Liver (tissue), 9 donors: ENCODE measurements around the gene ETV3L. TPM values are rescaled to one million over a fixed set of nuclear protein-coding genes. Genes with fewer than 3 reads are reported as not detected.

Source experiments
- DNase-seq: peaks from one replicate; pipeline ENCODE4 v3.0.0-alpha.2; 2017; ENCODE audit warnings: low spot score
- H3K27ac ChIP-seq, 2 donors: one replicate each; pipeline ENCODE4 v1.7.0; 2013; ENCODE audit warnings: inconsistent platforms in 2 of 2, low read length in 2 of 2, control low read depth in 1 of 2, low read depth in 1 of 2, mild to moderate bottlenecking in 1 of 2
- H3K27me3 ChIP-seq, 4 donors: one replicate each; pipeline versions ENCODE4 v1.6.1 to v1.7.0; 2013; ENCODE audit warnings: low read length in 3 of 4, inconsistent platforms in 1 of 4, mild to moderate bottlenecking in 1 of 4, moderate library complexity in 1 of 4; ENCODE audit not compliant: control insufficient read depth in 4 of 4, insufficient read depth in 4 of 4
- H3K36me3 ChIP-seq, 4 donors: one replicate each; pipeline versions ENCODE4 v1.6.1 to v1.7.0; 2013; ENCODE audit warnings: low read length in 3 of 4, mild to moderate bottlenecking in 3 of 4, low read depth in 1 of 4, moderate library complexity in 1 of 4; ENCODE audit not compliant: control insufficient read depth in 4 of 4, insufficient read depth in 3 of 4
- H3K4me1 ChIP-seq, 4 donors: one replicate each; pipeline versions ENCODE4 v1.6.1 to v1.7.0; 2013; ENCODE audit warnings: low read length in 3 of 4, mild to moderate bottlenecking in 3 of 4, moderate library complexity in 1 of 4; ENCODE audit not compliant: control insufficient read depth in 4 of 4, insufficient read depth in 4 of 4
- H3K4me3 ChIP-seq, 3 donors: one replicate each; pipeline versions ENCODE4 v1.6.1 to v1.7.0; 2013; ENCODE audit warnings: low read length in 3 of 3, control low read depth in 1 of 3, low read depth in 1 of 3, mild to moderate bottlenecking in 1 of 3
- H3K9ac ChIP-seq, 2 donors: one replicate each; pipeline ENCODE4 v1.7.0; 2013; ENCODE audit warnings: low read length in 2 of 2, mild to moderate bottlenecking in 2 of 2, moderate library complexity in 2 of 2, control low read depth in 1 of 2, low read depth in 1 of 2
- H3K9me3 ChIP-seq, 4 donors: one replicate each; pipeline versions ENCODE4 v1.6.1 to v1.7.0; 2013; ENCODE audit warnings: low read length in 3 of 4; ENCODE audit not compliant: control insufficient read depth in 4 of 4
- EGR1 ChIP-seq, 2 donors: IDR thresholded peaks; 2 replicates each; pipeline ENCODE4 v1.6.1; 2016 to 2018; ENCODE audit warnings: antibody characterized with exemption in 2 of 2, low read depth in 2 of 2
- FOXA1 ChIP-seq: IDR thresholded peaks from 2 replicates; pipeline ENCODE4 v1.6.1; 2016; ENCODE audit warnings: antibody characterized with exemption
- FOXA2 ChIP-seq: IDR thresholded peaks from 2 replicates; pipeline ENCODE4 v1.6.1; 2016; ENCODE audit warnings: antibody characterized with exemption
- GABPA ChIP-seq, 2 donors: IDR thresholded peaks in 1 of 2; conservative IDR thresholded peaks in 1 of 2; 2 replicates each; pipeline ENCODE4 v1.6.1; 2016; ENCODE audit warnings: antibody characterized with exemption in 2 of 2, mild to moderate bottlenecking in 1 of 2, moderate library complexity in 1 of 2
- HNF4A ChIP-seq, 2 donors: conservative IDR thresholded peaks; 2 replicates each; pipeline ENCODE4 v1.6.1; 2016; ENCODE audit warnings: antibody characterized with exemption in 2 of 2, mild to moderate bottlenecking in 2 of 2
- HNF4G ChIP-seq: IDR thresholded peaks from 2 replicates; pipeline ENCODE4 v1.6.1; 2016; ENCODE audit warnings: antibody characterized with exemption
- JUND ChIP-seq, 2 donors: IDR thresholded peaks; 2 replicates each; pipeline ENCODE4 v1.6.1; 2016; ENCODE audit warnings: antibody characterized with exemption in 2 of 2
- NR2F2 ChIP-seq: IDR thresholded peaks from 2 replicates; pipeline ENCODE4 v1.6.1; 2016; ENCODE audit warnings: antibody characterized with exemption
- RAD21 ChIP-seq, 2 donors: IDR thresholded peaks; 2 replicates each; pipeline ENCODE4 v1.6.1; 2016; ENCODE audit warnings: antibody characterized with exemption in 2 of 2, mild to moderate bottlenecking in 2 of 2
- RXRA ChIP-seq, 2 donors: IDR thresholded peaks; 2 replicates each; pipeline ENCODE4 v1.6.1; 2017 to 2018; ENCODE audit warnings: antibody characterized with exemption in 2 of 2, mild to moderate bottlenecking in 1 of 2
- SP1 ChIP-seq: IDR thresholded peaks from 2 replicates; pipeline ENCODE4 v1.6.1; 2018; ENCODE audit warnings: antibody characterized with exemption, mild to moderate bottlenecking
- TAF1 ChIP-seq: conservative IDR thresholded peaks from 2 replicates; pipeline ENCODE4 v1.6.1; 2016; ENCODE audit warnings: antibody characterized with exemption, mild to moderate bottlenecking
- YY1 ChIP-seq: IDR thresholded peaks from 2 replicates; pipeline ENCODE4 v1.6.1; 2016; ENCODE audit warnings: antibody characterized with exemption, mild to moderate bottlenecking
- WGBS: extraction: QIAGEN DNeasy Blood & Tissue Kit; methylation state at CpG from one replicate; pipeline ENCODE4 v1.1.7; 2013; 5-methylcytosine and 5-hydroxymethylcytosine counted together
- polyA plus RNA-seq, 2 donors: library from polyadenylated mRNA; stranded (reverse) in 1 of 2; unstranded in 1 of 2; fragments of 200-250 nt in 1 of 2; fragments of >200 nt in 1 of 2; fragmentation: Nextera tagmentation in 1 of 2; extraction: Ambion mirVana in 1 of 2; gene quantifications; one replicate each; pipeline versions ENCODE4 v1.2.1 to v1.2.3, GENCODE V29; 2013 to 2015
- total RNA-seq, 2 donors: library from RNA; depleted of rRNA; stranded (reverse); fragments of >200 nt; gene quantifications; one replicate each; pipeline ENCODE4 v1.2.3, GENCODE V29; 2014
- TF ChIP-seq, protein P1 (sequence below): IDR thresholded peaks from 2 replicates; pipeline ENCODE4 v1.6.1; 2016; ENCODE audit warnings: antibody characterized with exemption, mild to moderate bottlenecking
- TF ChIP-seq, protein P2 (sequence below): IDR thresholded peaks from 2 replicates; pipeline ENCODE4 v1.6.1; 2016; ENCODE audit warnings: antibody characterized with exemption
- TF ChIP-seq, protein P3 (sequence below): fragments of 150-350 bp; IDR thresholded peaks from 2 replicates; pipeline ENCODE4 v1.5.1; 2017; ENCODE audit warnings: improper control_type of control experiment, low read depth, low read length; ENCODE audit not compliant: missing input control
- TF ChIP-seq, protein P4 (sequence below): IDR thresholded peaks from 2 replicates; pipeline ENCODE4 v1.6.1; 2016; ENCODE audit warnings: antibody characterized with exemption
- TF ChIP-seq, protein P5 (sequence below): IDR thresholded peaks from 2 replicates; pipeline ENCODE4 v1.6.1; 2016; ENCODE audit warnings: antibody characterized with exemption
- donor health status: healthy.
- donor health status: healthy.
- donor health status: healthy.
- donor health status: healthy.
- donor health status: healthy.

ETV3L gene
- total and polyA plus RNA-seq, 4 donors: not detected

DNA sequence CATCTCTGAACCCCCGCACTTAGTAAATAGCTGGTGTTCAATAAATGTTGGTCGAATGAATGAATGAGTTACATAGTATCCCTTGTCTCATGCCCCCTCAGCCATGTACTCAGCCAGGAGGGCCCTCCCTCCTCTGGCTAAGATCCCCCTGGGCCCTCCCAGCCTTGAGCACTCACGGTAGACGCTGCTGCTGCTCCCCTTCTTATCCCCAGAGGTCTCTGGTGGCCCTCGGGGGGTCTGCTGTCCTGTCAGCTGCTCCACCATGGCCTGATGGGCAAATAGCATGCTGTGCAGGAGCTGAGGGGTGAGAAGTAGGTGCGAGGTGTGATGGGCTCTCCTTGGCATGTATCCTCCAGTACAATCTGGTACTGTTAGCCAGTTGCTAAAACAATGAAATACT lies 1.9 kb downstream of the ETV3L start:
- H3K4me3 ChIP-seq: no peak overlapping the region
- H3K4me1 ChIP-seq: no peaks in the 10 kb centered on the region
- no peaks in the 10 kb centered on the region for H3K36me3 ChIP-seq
- H3K9ac ChIP-seq: no peak overlapping the region
- H3K27me3 ChIP-seq: no peaks in the 10 kb centered on the region
- TF ChIP-seq YY1: no peak
- TF ChIP-seq, protein P1, sequence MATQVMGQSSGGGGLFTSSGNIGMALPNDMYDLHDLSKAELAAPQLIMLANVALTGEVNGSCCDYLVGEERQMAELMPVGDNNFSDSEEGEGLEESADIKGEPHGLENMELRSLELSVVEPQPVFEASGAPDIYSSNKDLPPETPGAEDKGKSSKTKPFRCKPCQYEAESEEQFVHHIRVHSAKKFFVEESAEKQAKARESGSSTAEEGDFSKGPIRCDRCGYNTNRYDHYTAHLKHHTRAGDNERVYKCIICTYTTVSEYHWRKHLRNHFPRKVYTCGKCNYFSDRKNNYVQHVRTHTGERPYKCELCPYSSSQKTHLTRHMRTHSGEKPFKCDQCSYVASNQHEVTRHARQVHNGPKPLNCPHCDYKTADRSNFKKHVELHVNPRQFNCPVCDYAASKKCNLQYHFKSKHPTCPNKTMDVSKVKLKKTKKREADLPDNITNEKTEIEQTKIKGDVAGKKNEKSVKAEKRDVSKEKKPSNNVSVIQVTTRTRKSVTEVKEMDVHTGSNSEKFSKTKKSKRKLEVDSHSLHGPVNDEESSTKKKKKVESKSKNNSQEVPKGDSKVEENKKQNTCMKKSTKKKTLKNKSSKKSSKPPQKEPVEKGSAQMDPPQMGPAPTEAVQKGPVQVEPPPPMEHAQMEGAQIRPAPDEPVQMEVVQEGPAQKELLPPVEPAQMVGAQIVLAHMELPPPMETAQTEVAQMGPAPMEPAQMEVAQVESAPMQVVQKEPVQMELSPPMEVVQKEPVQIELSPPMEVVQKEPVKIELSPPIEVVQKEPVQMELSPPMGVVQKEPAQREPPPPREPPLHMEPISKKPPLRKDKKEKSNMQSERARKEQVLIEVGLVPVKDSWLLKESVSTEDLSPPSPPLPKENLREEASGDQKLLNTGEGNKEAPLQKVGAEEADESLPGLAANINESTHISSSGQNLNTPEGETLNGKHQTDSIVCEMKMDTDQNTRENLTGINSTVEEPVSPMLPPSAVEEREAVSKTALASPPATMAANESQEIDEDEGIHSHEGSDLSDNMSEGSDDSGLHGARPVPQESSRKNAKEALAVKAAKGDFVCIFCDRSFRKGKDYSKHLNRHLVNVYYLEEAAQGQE: no peak
- no peak for DNase-seq
- no peaks in the 10 kb centered on the region for H3K9me3 ChIP-seq
- no peak overlapping the region for H3K27ac ChIP-seq
- 84% methylated on average over 6 of the region's 6 CpGs for WGBS

DNA sequence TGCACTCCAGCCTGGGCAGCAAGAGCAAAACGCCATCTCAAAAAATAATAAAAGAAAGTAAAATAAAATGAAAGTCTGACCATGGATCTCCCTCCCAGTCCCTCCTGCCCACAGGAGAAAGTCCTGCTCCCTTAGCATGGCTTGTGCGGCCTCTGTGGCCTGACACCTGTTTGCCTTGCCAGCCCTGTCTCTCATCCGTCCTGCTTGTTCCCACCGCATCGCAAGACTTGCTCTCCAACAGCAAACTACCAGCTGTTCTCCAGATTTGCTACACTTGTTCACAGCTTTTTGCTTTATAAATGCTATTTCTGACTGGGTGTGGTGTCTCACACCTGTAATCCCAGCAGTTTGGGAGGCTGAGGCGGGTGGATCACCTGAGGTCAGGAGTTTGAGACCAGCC lies 2.7 kb downstream of the ETV3L start:
- Histone ChIP-seq H3K9me3 (no peaks in the 10 kb centered on the region), H3K27me3 (no peaks in the 10 kb centered on the region), H3K9ac (no peak overlapping the region), H3K4me3 (no peak overlapping the region), H3K4me1 (no peaks in the 10 kb centered on the region), H3K27ac (no peak overlapping the region), H3K36me3 (no peaks in the 10 kb centered on the region)
- 91% methylated on average over 6 of the region's 6 CpGs for WGBS
- DNase-seq: no peak
- no peak for TF ChIP-seq GABPA (IDR thresholded peaks at IDR 0.05 in 1 of 2, conservative IDR thresholded peaks at IDR 0.05 in 1 of 2)
- no peak for TF ChIP-seq NR2F2
- TF ChIP-seq, protein P2, sequence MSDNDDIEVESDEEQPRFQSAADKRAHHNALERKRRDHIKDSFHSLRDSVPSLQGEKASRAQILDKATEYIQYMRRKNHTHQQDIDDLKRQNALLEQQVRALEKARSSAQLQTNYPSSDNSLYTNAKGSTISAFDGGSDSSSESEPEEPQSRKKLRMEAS: no peak
- TF ChIP-seq EGR1 (IDR thresholded peaks at IDR 0.05; ENCODE audit: low read depth in 2 of 2): no peak
- TF ChIP-seq FOXA2: no peak
- TF ChIP-seq, protein P3, sequence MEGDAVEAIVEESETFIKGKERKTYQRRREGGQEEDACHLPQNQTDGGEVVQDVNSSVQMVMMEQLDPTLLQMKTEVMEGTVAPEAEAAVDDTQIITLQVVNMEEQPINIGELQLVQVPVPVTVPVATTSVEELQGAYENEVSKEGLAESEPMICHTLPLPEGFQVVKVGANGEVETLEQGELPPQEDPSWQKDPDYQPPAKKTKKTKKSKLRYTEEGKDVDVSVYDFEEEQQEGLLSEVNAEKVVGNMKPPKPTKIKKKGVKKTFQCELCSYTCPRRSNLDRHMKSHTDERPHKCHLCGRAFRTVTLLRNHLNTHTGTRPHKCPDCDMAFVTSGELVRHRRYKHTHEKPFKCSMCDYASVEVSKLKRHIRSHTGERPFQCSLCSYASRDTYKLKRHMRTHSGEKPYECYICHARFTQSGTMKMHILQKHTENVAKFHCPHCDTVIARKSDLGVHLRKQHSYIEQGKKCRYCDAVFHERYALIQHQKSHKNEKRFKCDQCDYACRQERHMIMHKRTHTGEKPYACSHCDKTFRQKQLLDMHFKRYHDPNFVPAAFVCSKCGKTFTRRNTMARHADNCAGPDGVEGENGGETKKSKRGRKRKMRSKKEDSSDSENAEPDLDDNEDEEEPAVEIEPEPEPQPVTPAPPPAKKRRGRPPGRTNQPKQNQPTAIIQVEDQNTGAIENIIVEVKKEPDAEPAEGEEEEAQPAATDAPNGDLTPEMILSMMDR: no peak
- TF ChIP-seq, protein P1: no peak
- TF ChIP-seq HNF4A (conservative IDR thresholded peaks at IDR 0.05): no peak
- TF ChIP-seq HNF4G: no peak
- TF ChIP-seq RXRA (IDR thresholded peaks at IDR 0.05): no peak
- no peak for TF ChIP-seq YY1
- TF ChIP-seq, protein P4, sequence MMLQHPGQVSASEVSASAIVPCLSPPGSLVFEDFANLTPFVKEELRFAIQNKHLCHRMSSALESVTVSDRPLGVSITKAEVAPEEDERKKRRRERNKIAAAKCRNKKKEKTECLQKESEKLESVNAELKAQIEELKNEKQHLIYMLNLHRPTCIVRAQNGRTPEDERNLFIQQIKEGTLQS: no peak
- TF ChIP-seq TAF1: no peak
- no peak for TF ChIP-seq FOXA1
- TF ChIP-seq, protein P5, sequence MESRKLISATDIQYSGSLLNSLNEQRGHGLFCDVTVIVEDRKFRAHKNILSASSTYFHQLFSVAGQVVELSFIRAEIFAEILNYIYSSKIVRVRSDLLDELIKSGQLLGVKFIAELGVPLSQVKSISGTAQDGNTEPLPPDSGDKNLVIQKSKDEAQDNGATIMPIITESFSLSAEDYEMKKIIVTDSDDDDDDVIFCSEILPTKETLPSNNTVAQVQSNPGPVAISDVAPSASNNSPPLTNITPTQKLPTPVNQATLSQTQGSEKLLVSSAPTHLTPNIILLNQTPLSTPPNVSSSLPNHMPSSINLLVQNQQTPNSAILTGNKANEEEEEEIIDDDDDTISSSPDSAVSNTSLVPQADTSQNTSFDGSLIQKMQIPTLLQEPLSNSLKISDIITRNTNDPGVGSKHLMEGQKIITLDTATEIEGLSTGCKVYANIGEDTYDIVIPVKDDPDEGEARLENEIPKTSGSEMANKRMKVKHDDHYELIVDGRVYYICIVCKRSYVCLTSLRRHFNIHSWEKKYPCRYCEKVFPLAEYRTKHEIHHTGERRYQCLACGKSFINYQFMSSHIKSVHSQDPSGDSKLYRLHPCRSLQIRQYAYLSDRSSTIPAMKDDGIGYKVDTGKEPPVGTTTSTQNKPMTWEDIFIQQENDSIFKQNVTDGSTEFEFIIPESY: no peak
- TF ChIP-seq SP1: no peak
- no peak for TF ChIP-seq JUND (IDR thresholded peaks at IDR 0.05)
- no peak for TF ChIP-seq RAD21 (IDR thresholded peaks at IDR 0.05)
